Endothelial cell of umbilical vein (primary cell): ENCODE results near the gene SPATA32. TPM values are rescaled to one million over a fixed set of nuclear protein-coding genes. Genes with fewer than 3 reads are reported as not detected.

Source experiments
- Bru-seq: library from RNA; stranded (reverse); fragments of 400-500 nt; gene quantifications from one replicate; lab custom pipeline; 2021; lab: Mats Ljungman, UMichigan
- BruChase-seq, 2 experiments: library from RNA; stranded (reverse); fragments of 400-500 nt; gene quantifications; one replicate each; lab custom pipeline; 2021; lab: Mats Ljungman, UMichigan
- BruUV-seq: library from RNA; stranded (reverse); fragments of 400-500 nt; replicated peaks from 2 replicates; lab custom pipeline; 2021; lab: Mats Ljungman, UMichigan
- CTCF ChIA-PET: fragments of 300-600, 350-600 bp; sonication (Branson Sonifier 250); formaldehyde crosslinking; loops from one replicate; lab custom pipeline; 2021; ENCODE audit warnings: antibody characterized with exemption, inconsistent platforms; lab: Charles Lee
- POLR2A ChIA-PET: fragments of 300-600, 350-600 bp; sonication (Branson Sonifier 250); formaldehyde crosslinking; loops from one replicate; lab custom pipeline; 2021; ENCODE audit warnings: antibody characterized with exemption, inconsistent platforms; lab: Charles Lee
- DNase-seq: peaks from one replicate; pipeline ENCODE4 v3.0.0-alpha.2; 2011; ENCODE audit warnings: low read depth, low spot score
- FAIRE-seq: peaks from 2 replicates; lab custom pipeline; 2011; peaks lifted over from hg19 to GRCh38; lab: Jason Lieb, UNC
- H2AFZ ChIP-seq: 2 replicates; pipeline ENCODE4 v1.6.0; 2012; ENCODE audit warnings: low read depth, low read length, control low read depth, inconsistent platforms
- H3K27ac ChIP-seq: 2 replicates; pipeline ENCODE4 v1.5.1; 2011; ENCODE audit warnings: low read depth, mild to moderate bottlenecking, control low read depth, low read length, moderate library complexity; ENCODE audit not compliant: insufficient read depth
- H3K27me3 ChIP-seq, 2 experiments: 2 replicates each; pipeline versions ENCODE4 v1.6.0 to v1.6.1; 2011; ENCODE audit warnings: low read length in 2 of 2, mixed read lengths in 1 of 2; ENCODE audit not compliant: control insufficient read depth in 2 of 2, insufficient read depth in 2 of 2
- H3K36me3 ChIP-seq, 2 experiments: 2 replicates in 1 of 2; 3 replicates in 1 of 2; pipeline ENCODE4 v1.5.1; 2011; ENCODE audit warnings: low read length in 2 of 2, mild to moderate bottlenecking in 1 of 2, moderate library complexity in 1 of 2; ENCODE audit not compliant: control insufficient read depth in 2 of 2, insufficient read depth in 2 of 2; ENCODE audit errors: extremely low read depth in 1 of 2
- H3K4me1 ChIP-seq: 3 replicates; pipeline ENCODE4 v1.5.1; 2011; ENCODE audit warnings: mild to moderate bottlenecking, low read length; ENCODE audit not compliant: control insufficient read depth, insufficient read depth; ENCODE audit errors: extremely low read depth
- H3K4me2 ChIP-seq: 2 replicates; pipeline ENCODE4 v1.6.1; 2011; ENCODE audit warnings: low read length, control low read depth, mixed read lengths; ENCODE audit not compliant: insufficient read depth
- H3K4me3 ChIP-seq, 3 experiments: fragments of 200-600 bp in 1 of 3; sonication (generic), shearing (Covaris generic) in 1 of 3; replicated peaks in 1 of 3; 2 replicates each; pipeline ENCODE4 v1.5.1; 2011 to 2016; ENCODE audit warnings: control low read depth in 3 of 3, low read length in 3 of 3, mild to moderate bottlenecking in 2 of 3, inconsistent platforms in 1 of 3, low read depth in 1 of 3, moderate library complexity in 1 of 3; ENCODE audit not compliant: insufficient read depth in 1 of 3
- H3K79me2 ChIP-seq: 2 replicates; pipeline ENCODE4 v1.6.0; 2012; ENCODE audit warnings: low read length, inconsistent platforms; ENCODE audit not compliant: control insufficient read depth, insufficient read depth
- H3K9ac ChIP-seq: replicated peaks from 2 replicates; pipeline ENCODE3; 2011; ENCODE audit warnings: low read length, control low read depth; ENCODE audit not compliant: insufficient read depth; ENCODE audit errors: extremely low read depth
- H3K9me1 ChIP-seq: replicated peaks from 3 replicates; pipeline ENCODE4 v1.6.0; 2011; ENCODE audit warnings: mild to moderate bottlenecking, low read length; ENCODE audit not compliant: control insufficient read depth, insufficient read depth; ENCODE audit errors: extremely low read depth
- H3K9me3 ChIP-seq: replicated peaks from 2 replicates; pipeline ENCODE4 v1.5.1; 2012; ENCODE audit warnings: low read length, inconsistent platforms; ENCODE audit not compliant: control insufficient read depth, insufficient read depth
- H4K20me1 ChIP-seq: replicated peaks from 2 replicates; pipeline ENCODE3; 2011; ENCODE audit warnings: mild to moderate bottlenecking, low read length; ENCODE audit not compliant: control insufficient read depth, insufficient read depth; ENCODE audit errors: extremely low read depth
- POLR2A ChIP-seq: IDR thresholded peaks from 2 replicates; pipeline ENCODE4 v1.6.1; 2012; ENCODE audit warnings: low read depth, mild to moderate bottlenecking, control low read depth, low read length
- dilution Hi-C: fragments of 300-500 bp; cut with MboI; formaldehyde crosslinking; loops from one replicate; pipeline ENCODE4 v1.15.0; 2019; ENCODE audit warnings: low sequenced_read_pairs; ENCODE audit not compliant: extremely low pct_ligation_motif_present
- intact Hi-C: fragments of 100-400 bp; cut with micrococcal nuclease; formaldehyde crosslinking; loops from one replicate; pipeline ENCODE4 v1.10.0; 2022
- long read RNA-seq: library from polyadenylated mRNA; stranded (forward); transcript quantifications from one replicate; pipeline ENCODE4 v2.0.0, GENCODE V29; 2021
- polyA minus RNA-seq, 3 experiments: library from RNA; depleted of rRNA, polyadenylated mRNA; stranded (reverse); fragments of >200 nt; gene quantifications; 1 replicate in 1 of 3; 2 replicates in 2 of 3; pipeline ENCODE4 v1.2.3, GENCODE V29; 2011
- polyA plus RNA-seq, 4 experiments: library from polyadenylated mRNA; depleted of rRNA in 3 of 4; stranded (reverse) in 3 of 4; unstranded in 1 of 4; fragments of >200 nt; gene quantifications; 2 replicates each; pipeline versions ENCODE4 v1.2.1 to v1.2.3, GENCODE V29; 2011 to 2012; ENCODE audit warnings: missing spikeins in 1 of 4
- total RNA-seq: library from RNA; stranded (reverse); gene quantifications from 2 replicates; pipeline ENCODE4 v1.2.3, GENCODE V29; 2021
- TF ChIP-seq, protein P1 (sequence below): IDR thresholded peaks from 2 replicates; pipeline ENCODE4 v1.6.1; 2011; ENCODE audit not compliant: insufficient read depth, insufficient read length

The SPATA32 gene, protein sequence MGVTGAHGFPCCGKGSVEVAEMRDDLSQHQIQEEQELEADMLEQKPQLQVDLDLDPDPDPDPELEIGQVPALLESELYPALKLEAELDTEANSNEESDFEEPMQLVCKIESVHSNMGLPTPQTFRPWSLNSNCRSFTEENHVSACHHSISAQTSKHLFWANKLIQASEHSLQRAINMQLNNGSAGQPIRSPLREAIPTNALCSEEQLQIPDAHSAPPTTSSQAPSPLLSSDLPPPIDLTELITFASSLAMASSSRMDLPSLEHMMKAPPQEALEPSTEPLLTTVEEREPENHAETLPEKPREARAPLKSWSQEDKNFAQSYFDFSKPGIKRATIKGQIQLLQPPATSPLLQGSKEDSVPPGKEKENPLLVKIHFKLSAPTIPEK
- total RNA-seq (not detected in 2 replicates), polyA plus RNA-seq (not detected in 2 replicates), polyA minus RNA-seq (not detected in 2 replicates), Bru-seq, nascent RNA (percentile 16 among the genes with signal in this experiment), BruChase-seq, experiment 1, labeled RNA remaining after a 6-hour chase (percentile 9 among the genes with signal in this experiment), BruChase-seq, experiment 2, labeled RNA remaining after a 2-hour chase (percentile 18 among the genes with signal in this experiment)
- not detected in 2 replicates for polyA plus RNA-seq (2011; cell fraction: cytosol; rRNA removed)
- not detected in 2 replicates for polyA plus RNA-seq (2011; cell fraction: nucleus; rRNA removed)
- not detected in 2 replicates for polyA plus RNA-seq (2012)
- polyA minus RNA-seq (2011; cell fraction: cytosol; rRNA and poly(A)+ RNA removed) = not detected
- not detected in 2 replicates for polyA minus RNA-seq (2011; cell fraction: nucleus; rRNA and poly(A)+ RNA removed)
- long read RNA-seq = 0 reads

GRCh38 chr17:45261577-45262515 is at the start of gene SPATA32:
Gene SPATA32 (minus strand): TSS chr17:45262094. CDS start chr17:45262016, 78 bp downstream.
- peak; percentile 62 for FAIRE-seq
- no peaks in the 10 kb centered on the region for H4K20me1 ChIP-seq

More at GRCh38 chr17:45261577-45262515, at the start of gene SPATA32:
- H3K27ac ChIP-seq = no peak within 1 kb of the TSS
- intact Hi-C loops = no loop called here
- H3K4me2 ChIP-seq = peak within 1 kb of the TSS; percentile 14
- peak within 1 kb of the TSS; percentile 55 for H2AFZ ChIP-seq
- H3K9ac ChIP-seq = peak within 1 kb of the TSS; percentile 10
- H3K9me3 ChIP-seq = no peaks in the 10 kb centered on the region
- dilution Hi-C loops = no loop called here
- peak; percentile 43 for DNase-seq
- H3K4me1 ChIP-seq = no peaks in the 10 kb centered on the region
- H3K36me3 ChIP-seq = peaks cover 0 to 22% of the 10 kb centered on the region in 2 experiments
- H3K79me2 ChIP-seq = no peaks in the 10 kb centered on the region
- POLR2A ChIA-PET = no interaction called here
- TF ChIP-seq POLR2A = peak; percentile 13
- TF ChIP-seq, protein P1, sequence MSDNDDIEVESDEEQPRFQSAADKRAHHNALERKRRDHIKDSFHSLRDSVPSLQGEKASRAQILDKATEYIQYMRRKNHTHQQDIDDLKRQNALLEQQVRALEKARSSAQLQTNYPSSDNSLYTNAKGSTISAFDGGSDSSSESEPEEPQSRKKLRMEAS = no peak
- H3K9me1 ChIP-seq = no peaks in the 10 kb centered on the region
- BruUV-seq = no TSS peak
- peaks cover 0 to 2% of the 10 kb centered on the region in 2 experiments for H3K27me3 ChIP-seq
- peak within 1 kb of the TSS; percentile 20 to 61 (median 40) for H3K4me3 ChIP-seq
- CTCF ChIA-PET = interaction anchor here (1.2 to 1.6 kb wide), 2 partner anchors 15 to 43 kb away, joined by 3 to 4 read pairs; no protein-coding TSS in a partner anchor
